Measurements from ENCODE around the gene MC4R.

The MC4R gene

GRCh38 chr18:60404486-60405085 lies 32.0 kb upstream of the MC4R start:
- no peak for TF ChIP-seq CTCF (IDR thresholded peaks at IDR 0.05)
- no peak overlapping the region for H3K4me3 ChIP-seq
- no peak for DNase-seq (ENCODE audit: low spot score)
- no peak overlapping the region for H3K27ac ChIP-seq

- no peak overlapping the region for H3K4me3 ChIP-seq
- TF ChIP-seq CTCF (IDR thresholded peaks at IDR 0.05): no peak
Measured at GRCh38 chr18:60401346-60401745, 28.8 kb upstream of the MC4R start.

GRCh38 chr18:60391571-60392226 lies 19.1 kb upstream of the MC4R start:
- no peak for DNase-seq (ENCODE audit: low spot score)
- TF ChIP-seq CTCF (IDR thresholded peaks at IDR 0.05): no peak
- Histone ChIP-seq H3K4me3 (no peak overlapping the region), H3K27ac (no peak overlapping the region)

More at GRCh38 chr18:60401346-60401745, 28.8 kb upstream of the MC4R start:
- DNase-seq (ENCODE audit: low spot score): no peak
- no peak overlapping the region for H3K27ac ChIP-seq

- no peak for DNase-seq (ENCODE audit: low spot score)
- no peak for TF ChIP-seq CTCF (IDR thresholded peaks at IDR 0.05)
- no peak overlapping the region for H3K27ac ChIP-seq
- no peak overlapping the region for H3K4me3 ChIP-seq
Measured at GRCh38 chr18:60389314-60389713, 16.7 kb upstream of the MC4R start.

- TF ChIP-seq CTCF (IDR thresholded peaks at IDR 0.05): no peak
- Histone ChIP-seq H3K27ac (no peak overlapping the region), H3K4me3 (no peak overlapping the region)
- no peak for DNase-seq (ENCODE audit: low spot score)
Measured at GRCh38 chr18:60385693-60386092, 13.1 kb upstream of the MC4R start.

- TF ChIP-seq CTCF (IDR thresholded peaks at IDR 0.05): no peak
- H3K4me3 ChIP-seq: no peak overlapping the region
- no peak overlapping the region for H3K27ac ChIP-seq
- no peak for DNase-seq (ENCODE audit: low spot score)
Measured at GRCh38 chr18:60383893-60384292, 11.3 kb upstream of the MC4R start.
